Caco-2 (cell line): ENCODE measurements around the gene HIVEP1. TPM values are rescaled to one million over a fixed set of nuclear protein-coding genes. Genes with fewer than 3 reads are reported as not detected.

Experiments
- BruUV-seq: library from RNA; stranded (reverse); fragments of 400-500 nt; replicated peaks from 2 replicates; lab custom pipeline; 2021; lab: Mats Ljungman, UMichigan
- CTCF ChIA-PET: fragments of 300-600 bp; sonication (Branson Sonifier 250); formaldehyde crosslinking; loops from one replicate; lab custom pipeline; 2022; ENCODE audit warnings: antibody characterized with exemption; lab: Charles Lee
- POLR2A ChIA-PET: fragments of 300-600 bp; sonication (Branson Sonifier 250); formaldehyde crosslinking; loops from one replicate; lab custom pipeline; 2022; ENCODE audit warnings: antibody characterized with exemption; lab: Charles Lee
- DNase-seq, 2 experiments: peaks; one replicate each; pipeline versions ENCODE4 v3.0.0 to v3.0.0-alpha.2; 2020 to 2022
- H3K27me3 ChIP-seq: replicated peaks from 2 replicates; pipeline ENCODE4 v1.6.0; 2011; ENCODE audit warnings: low read length; ENCODE audit not compliant: control insufficient read depth, insufficient read depth
- H3K36me3 ChIP-seq: 2 replicates; pipeline ENCODE4 v1.5.1; 2011; ENCODE audit warnings: low read length; ENCODE audit not compliant: control insufficient read depth, insufficient read depth
- H3K4me1 ChIP-seq: fragments of 250-450 bp; sonication (Bioruptor Pico); 2 replicates; pipeline ENCODE4 v1.5.1; 2020; ENCODE audit warnings: mild to moderate bottlenecking
- H3K4me3 ChIP-seq: 2 replicates; pipeline ENCODE4 v1.5.1; 2011; ENCODE audit warnings: low read depth, mild to moderate bottlenecking, control low read depth, low read length
- H3K9me3 ChIP-seq: fragments of 250-450 bp; sonication (Bioruptor Pico); 2 replicates; pipeline ENCODE4 v1.5.1; 2020; ENCODE audit warnings: mild to moderate bottlenecking, moderate library complexity
- H3K27ac Mint-ChIP-seq: one replicate; pipeline ENCODE4 v1.8.0; 2022; ENCODE audit warnings: mixed read lengths; ENCODE audit not compliant: unreplicated experiment
- H3K27me3 Mint-ChIP-seq: one replicate; pipeline ENCODE4 v1.8.0; 2022; ENCODE audit warnings: mixed read lengths; ENCODE audit not compliant: insufficient read depth, unreplicated experiment
- H3K36me3 Mint-ChIP-seq: one replicate; pipeline ENCODE4 v1.8.0; 2022; ENCODE audit warnings: mild to moderate bottlenecking, mixed read lengths; ENCODE audit not compliant: insufficient read depth, unreplicated experiment
- H3K4me1 Mint-ChIP-seq: one replicate; pipeline ENCODE4 v1.8.0; 2022; ENCODE audit warnings: low read depth, mixed read lengths; ENCODE audit not compliant: unreplicated experiment
- H3K4me3 Mint-ChIP-seq: one replicate; pipeline ENCODE4 v1.8.0; 2022; ENCODE audit warnings: mild to moderate bottlenecking, moderate library complexity, mixed read lengths; ENCODE audit not compliant: unreplicated experiment
- H3K9me3 Mint-ChIP-seq: one replicate; pipeline ENCODE4 v1.8.0; 2022; ENCODE audit warnings: mixed read lengths; ENCODE audit not compliant: unreplicated experiment
- intact Hi-C: fragments of 100-400 bp; cut with micrococcal nuclease; formaldehyde crosslinking; loops from one replicate; pipeline ENCODE4 v1.10.0; 2022; ENCODE audit not compliant: unreplicated experiment
- total RNA-seq: library from RNA; stranded (reverse); gene quantifications from 2 replicates; pipeline ENCODE4 v1.2.3, GENCODE V29; 2022
- TF ChIP-seq, protein P1 (sequence below), 2 experiments: fragments of 200-600 bp in 1 of 2; IDR thresholded peaks; 1 replicate in 1 of 2; 2 replicates in 1 of 2; pipeline versions ENCODE4 v1.5.1 to v1.8.0; 2011 to 2022; ENCODE audit warnings: antibody characterized with exemption in 1 of 2, control low read depth in 1 of 2, inconsistent platforms in 1 of 2, low read depth in 1 of 2, low read length in 1 of 2, mild to moderate bottlenecking in 1 of 2, moderate library complexity in 1 of 2; ENCODE audit not compliant: insufficient read depth in 1 of 2, severe bottlenecking in 1 of 2, unreplicated experiment in 1 of 2

The HIVEP1 gene
- total RNA-seq, 1 experiment from 2014 or later = 22.8 TPM

DNA sequence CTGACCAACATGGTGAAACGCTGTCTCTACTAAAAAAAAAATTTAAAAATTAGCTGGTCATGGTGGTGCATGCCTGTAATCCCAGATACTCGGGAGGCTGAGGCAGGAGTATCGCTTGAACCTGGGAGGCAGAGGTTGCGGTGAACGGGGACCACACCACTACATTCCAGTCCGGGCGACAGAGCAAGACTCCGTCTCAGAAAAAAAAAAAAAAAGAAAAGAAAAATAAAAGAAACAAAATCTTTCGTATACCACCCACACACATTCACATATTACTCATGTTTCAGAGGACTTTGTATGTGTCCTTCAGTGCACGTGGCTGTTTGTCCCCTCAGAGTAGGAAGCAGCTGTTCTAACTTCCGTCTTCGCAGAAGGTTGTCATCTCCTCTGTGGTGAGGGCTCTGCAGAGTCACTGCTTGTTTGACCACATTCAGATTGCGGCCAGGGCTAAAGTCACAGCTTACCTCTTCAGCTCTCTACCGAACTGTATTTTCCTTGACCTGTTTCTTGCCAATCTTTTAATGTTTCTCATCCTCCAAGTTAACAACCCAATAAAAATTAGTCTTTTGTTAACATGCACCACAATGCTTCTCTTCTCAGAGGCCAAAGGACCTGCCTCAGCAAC lies 36.6 kb upstream of the HIVEP1 start:
- no peak for DNase-seq
- H3K36me3 ChIP-seq = no peaks in the 10 kb centered on the region
- H3K4me3 ChIP-seq = no peak overlapping the region
- no peaks in the 10 kb centered on the region for H3K4me1 ChIP-seq
- no peaks in the 10 kb centered on the region for H3K4me1 Mint-ChIP-seq
- no TSS peak for BruUV-seq
- intact Hi-C loops = no loop called here
- H3K27me3 ChIP-seq = no peaks in the 10 kb centered on the region
- ChIA-PET POLR2A (no interaction called here), CTCF (no interaction called here)
- no peak overlapping the region for H3K27ac Mint-ChIP-seq
- H3K9me3 Mint-ChIP-seq = no peaks in the 10 kb centered on the region
- no peak overlapping the region for H3K4me3 Mint-ChIP-seq
- no peaks in the 10 kb centered on the region for H3K27me3 Mint-ChIP-seq
- TF ChIP-seq, protein P1, sequence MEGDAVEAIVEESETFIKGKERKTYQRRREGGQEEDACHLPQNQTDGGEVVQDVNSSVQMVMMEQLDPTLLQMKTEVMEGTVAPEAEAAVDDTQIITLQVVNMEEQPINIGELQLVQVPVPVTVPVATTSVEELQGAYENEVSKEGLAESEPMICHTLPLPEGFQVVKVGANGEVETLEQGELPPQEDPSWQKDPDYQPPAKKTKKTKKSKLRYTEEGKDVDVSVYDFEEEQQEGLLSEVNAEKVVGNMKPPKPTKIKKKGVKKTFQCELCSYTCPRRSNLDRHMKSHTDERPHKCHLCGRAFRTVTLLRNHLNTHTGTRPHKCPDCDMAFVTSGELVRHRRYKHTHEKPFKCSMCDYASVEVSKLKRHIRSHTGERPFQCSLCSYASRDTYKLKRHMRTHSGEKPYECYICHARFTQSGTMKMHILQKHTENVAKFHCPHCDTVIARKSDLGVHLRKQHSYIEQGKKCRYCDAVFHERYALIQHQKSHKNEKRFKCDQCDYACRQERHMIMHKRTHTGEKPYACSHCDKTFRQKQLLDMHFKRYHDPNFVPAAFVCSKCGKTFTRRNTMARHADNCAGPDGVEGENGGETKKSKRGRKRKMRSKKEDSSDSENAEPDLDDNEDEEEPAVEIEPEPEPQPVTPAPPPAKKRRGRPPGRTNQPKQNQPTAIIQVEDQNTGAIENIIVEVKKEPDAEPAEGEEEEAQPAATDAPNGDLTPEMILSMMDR (IDR thresholded peaks at IDR 0.05; ENCODE audit: insufficient read depth in 1 of 2, low read depth in 1 of 2, low read length in 1 of 2, severe bottlenecking in 1 of 2, unreplicated experiment in 1 of 2) = no peak
- no peaks in the 10 kb centered on the region for H3K36me3 Mint-ChIP-seq
- no peaks in the 10 kb centered on the region for H3K9me3 ChIP-seq

DNA sequence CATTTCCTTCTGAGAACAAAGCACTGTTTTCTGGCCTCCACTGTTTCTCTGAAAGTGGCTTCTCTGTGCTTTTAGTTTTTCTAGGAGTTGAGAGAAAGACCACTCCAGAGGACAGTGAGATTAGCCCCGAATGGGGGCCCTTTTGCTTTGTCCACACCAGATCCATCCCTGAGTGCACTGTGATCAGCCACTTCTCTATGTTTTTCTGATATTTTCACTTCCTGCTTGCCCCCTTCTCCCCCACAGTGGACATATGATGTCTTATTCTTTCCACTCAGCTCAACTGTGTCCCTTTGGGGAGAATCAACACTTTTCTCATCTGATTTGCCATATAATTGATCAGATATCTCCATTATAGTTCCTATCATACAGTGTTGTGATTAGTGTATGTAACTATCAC lies 35.6 kb upstream of the HIVEP1 start:
- Histone ChIP-seq H3K9me3 (no peaks in the 10 kb centered on the region), H3K27me3 (no peaks in the 10 kb centered on the region), H3K4me1 (no peaks in the 10 kb centered on the region), H3K36me3 (no peaks in the 10 kb centered on the region), H3K4me3 (no peak overlapping the region)
- CTCF ChIA-PET = no interaction called here
- no peaks in the 10 kb centered on the region for H3K4me1 Mint-ChIP-seq
- POLR2A ChIA-PET = no interaction called here
- H3K36me3 Mint-ChIP-seq = no peaks in the 10 kb centered on the region
- H3K27me3 Mint-ChIP-seq = no peaks in the 10 kb centered on the region
- H3K9me3 Mint-ChIP-seq = no peaks in the 10 kb centered on the region
- intact Hi-C loops = no loop called here
- BruUV-seq = no TSS peak
- H3K27ac Mint-ChIP-seq = no peak overlapping the region
- no peak for DNase-seq
- TF ChIP-seq, protein P1 (IDR thresholded peaks at IDR 0.05; ENCODE audit: insufficient read depth in 1 of 2, low read depth in 1 of 2, low read length in 1 of 2, severe bottlenecking in 1 of 2, unreplicated experiment in 1 of 2) = no peak
- H3K4me3 Mint-ChIP-seq = no peak overlapping the region

DNA sequence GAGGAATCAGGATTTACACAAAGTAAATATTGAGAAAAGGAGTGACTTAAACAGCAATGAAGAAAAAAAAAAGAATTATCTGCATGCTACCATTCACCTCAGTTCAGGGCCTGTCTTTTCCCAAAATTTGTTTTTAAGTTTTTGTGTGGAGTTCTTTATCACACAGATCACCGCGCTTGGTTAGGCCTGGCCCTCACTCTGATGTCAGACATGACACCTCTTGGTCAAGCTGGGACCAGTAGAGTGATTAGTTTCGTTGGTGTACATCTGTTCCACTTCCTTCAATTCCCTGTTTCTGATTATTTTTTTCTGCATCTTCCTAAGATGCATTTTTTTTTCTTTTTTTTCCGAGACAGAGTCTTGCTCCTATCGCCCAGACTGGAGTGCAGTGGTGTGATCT lies 34.9 kb upstream of the HIVEP1 start:
- Histone ChIP-seq H3K4me1 (no peaks in the 10 kb centered on the region), H3K9me3 (no peaks in the 10 kb centered on the region), H3K27me3 (no peaks in the 10 kb centered on the region), H3K36me3 (no peaks in the 10 kb centered on the region), H3K4me3 (no peak overlapping the region)
- Mint-ChIP-seq H3K27ac (no peak overlapping the region), H3K36me3 (no peaks in the 10 kb centered on the region), H3K9me3 (no peaks in the 10 kb centered on the region), H3K4me1 (no peaks in the 10 kb centered on the region), H3K4me3 (no peak overlapping the region), H3K27me3 (no peaks in the 10 kb centered on the region)
- POLR2A ChIA-PET = no interaction called here
- intact Hi-C loops = no loop called here
- no peak for DNase-seq
- BruUV-seq = no TSS peak
- TF ChIP-seq, protein P1 (IDR thresholded peaks at IDR 0.05; ENCODE audit: insufficient read depth in 1 of 2, low read depth in 1 of 2, low read length in 1 of 2, severe bottlenecking in 1 of 2, unreplicated experiment in 1 of 2) = no peak
- CTCF ChIA-PET = no interaction called here
